ENCODE measurements around the gene GRM7. TPM values are rescaled to one million over a fixed set of nuclear protein-coding genes. Genes with fewer than 3 reads are reported as not detected.
A peak's percentile ranks its signal among the peaks of the same experiment; 100 is the strongest.

GRM7 gene
- total RNA-seq, 1 experiment from 2014 or later, result not detected

- Histone ChIP-seq H4K20me1 (ENCODE audit: insufficient read depth) (no peaks in the 10 kb centered on the region), H3K4me2 (ENCODE audit: low read length) (no peak overlapping the region), H3K9me2 (ENCODE audit: insufficient read depth) (no peaks in the 10 kb centered on the region), H3K79me2 (ENCODE audit: insufficient read depth, low read length) (no peaks in the 10 kb centered on the region), H3K4me1 (ENCODE audit: control insufficient read depth in 1 of 2, insufficient read depth in 2 of 2, low read length in 2 of 2) (peaks cover 25 to 33% of the 10 kb centered on the region in 2 experiments), H3K36me3 (ENCODE audit: control insufficient read depth in 1 of 2, insufficient read depth in 2 of 2, low read length in 2 of 2) (no peaks in the 10 kb centered on the region), H2AFZ (ENCODE audit: low read depth, low read length, poor library complexity, severe bottlenecking) (no peak overlapping the region), H3K27me3 (ENCODE audit: insufficient read depth, low read length) (no peaks in the 10 kb centered on the region), H3K27ac (ENCODE audit: low read depth, low read length) (no peak overlapping the region), H3K4me3 (replicated peaks in 1 of 2; ENCODE audit: low read depth in 1 of 2, low read length in 2 of 2) (no peak overlapping the region), H3K9me3 (ENCODE audit: control insufficient read depth in 1 of 2, insufficient read depth in 1 of 2, low read depth in 1 of 2, low read length in 2 of 2) (no peaks in the 10 kb centered on the region), H3K9ac (ENCODE audit: low read length) (no peak overlapping the region)
- ChIA-PET POLR2A (no interaction called here), RAD21 (ENCODE audit: low non-redundant PET in 1 of 2, low total read pairs in 2 of 2, uncharacterized antibody in 2 of 2, unreplicated experiment in 2 of 2) (no interaction called here), CTCF (no interaction called here)
- TF ChIP-seq ELF1 (IDR thresholded peaks at IDR 0.05; ENCODE audit: borderline replicate concordance, low read depth), result no peak
- TF ChIP-seq, protein P1, sequence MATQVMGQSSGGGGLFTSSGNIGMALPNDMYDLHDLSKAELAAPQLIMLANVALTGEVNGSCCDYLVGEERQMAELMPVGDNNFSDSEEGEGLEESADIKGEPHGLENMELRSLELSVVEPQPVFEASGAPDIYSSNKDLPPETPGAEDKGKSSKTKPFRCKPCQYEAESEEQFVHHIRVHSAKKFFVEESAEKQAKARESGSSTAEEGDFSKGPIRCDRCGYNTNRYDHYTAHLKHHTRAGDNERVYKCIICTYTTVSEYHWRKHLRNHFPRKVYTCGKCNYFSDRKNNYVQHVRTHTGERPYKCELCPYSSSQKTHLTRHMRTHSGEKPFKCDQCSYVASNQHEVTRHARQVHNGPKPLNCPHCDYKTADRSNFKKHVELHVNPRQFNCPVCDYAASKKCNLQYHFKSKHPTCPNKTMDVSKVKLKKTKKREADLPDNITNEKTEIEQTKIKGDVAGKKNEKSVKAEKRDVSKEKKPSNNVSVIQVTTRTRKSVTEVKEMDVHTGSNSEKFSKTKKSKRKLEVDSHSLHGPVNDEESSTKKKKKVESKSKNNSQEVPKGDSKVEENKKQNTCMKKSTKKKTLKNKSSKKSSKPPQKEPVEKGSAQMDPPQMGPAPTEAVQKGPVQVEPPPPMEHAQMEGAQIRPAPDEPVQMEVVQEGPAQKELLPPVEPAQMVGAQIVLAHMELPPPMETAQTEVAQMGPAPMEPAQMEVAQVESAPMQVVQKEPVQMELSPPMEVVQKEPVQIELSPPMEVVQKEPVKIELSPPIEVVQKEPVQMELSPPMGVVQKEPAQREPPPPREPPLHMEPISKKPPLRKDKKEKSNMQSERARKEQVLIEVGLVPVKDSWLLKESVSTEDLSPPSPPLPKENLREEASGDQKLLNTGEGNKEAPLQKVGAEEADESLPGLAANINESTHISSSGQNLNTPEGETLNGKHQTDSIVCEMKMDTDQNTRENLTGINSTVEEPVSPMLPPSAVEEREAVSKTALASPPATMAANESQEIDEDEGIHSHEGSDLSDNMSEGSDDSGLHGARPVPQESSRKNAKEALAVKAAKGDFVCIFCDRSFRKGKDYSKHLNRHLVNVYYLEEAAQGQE (IDR thresholded peaks at IDR 0.05; ENCODE audit: low read depth), result no peak
- peak; percentile 22; the same call in 1 of the 2 replicates for TF ChIP-seq RAD21 (IDR thresholded peaks at IDR 0.05; ENCODE audit: low read depth)
- intact Hi-C loops (cut with micrococcal nuclease), result no loop called here
- ATAC-seq (no peak), DNase-seq (ENCODE audit: low read depth, low spot score) (no peak)
- BruUV-seq (replicated peaks), result no TSS peak
Observed at GRCh38 chr3:7503431-7503830, 642.5 kb downstream of the GRM7 start.

DNA sequence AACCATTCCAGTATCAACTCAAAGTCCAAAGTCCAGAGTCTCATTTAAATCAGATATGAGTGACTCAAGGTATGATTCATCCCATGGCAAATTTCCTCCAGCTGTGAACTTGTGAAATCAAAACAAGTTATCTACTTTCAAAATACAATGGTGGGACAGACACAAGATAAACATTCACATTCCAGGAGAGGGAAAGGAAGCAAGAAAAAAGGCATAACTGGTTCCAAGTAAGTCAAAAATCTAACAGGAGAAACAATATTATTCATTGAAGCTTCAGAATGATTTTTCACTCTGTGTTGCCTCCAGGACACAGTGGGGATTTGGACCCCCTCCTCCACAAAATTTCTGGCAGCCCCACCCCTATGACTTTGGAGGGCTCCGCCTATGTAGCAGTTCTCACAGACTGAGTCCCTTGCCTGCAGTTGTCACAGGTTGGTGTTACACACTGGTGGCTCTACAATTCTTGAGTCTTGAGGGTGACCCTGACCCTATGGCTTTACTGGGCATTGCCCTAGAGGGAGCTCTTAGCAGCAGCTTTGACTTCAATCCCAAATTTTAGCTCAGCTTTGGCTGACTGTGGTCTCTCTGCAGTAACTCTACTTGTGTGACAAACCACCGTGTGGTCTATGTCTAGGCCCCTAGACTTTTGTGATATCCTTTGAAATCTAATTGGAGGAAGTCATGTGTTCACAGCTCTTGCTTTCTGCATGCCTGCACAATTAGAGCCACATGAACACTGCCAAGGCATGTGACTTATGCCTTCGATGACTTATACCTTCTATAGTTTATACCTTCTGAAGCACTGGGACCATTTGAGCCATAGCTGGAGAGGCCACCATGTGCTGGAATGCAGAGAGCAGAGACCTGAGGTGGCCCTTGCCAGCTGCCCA, 644.2 kb downstream of the GRM7 start:
- no peaks in the 10 kb centered on the region for H3K9me3 ChIP-seq (ENCODE audit: control insufficient read depth in 1 of 2, insufficient read depth in 1 of 2, low read depth in 1 of 2, low read length in 2 of 2)
- H3K27me3 ChIP-seq (ENCODE audit: insufficient read depth, low read length), result no peaks in the 10 kb centered on the region
- no peaks in the 10 kb centered on the region for H4K20me1 ChIP-seq (ENCODE audit: insufficient read depth)
- intact Hi-C loops (cut with micrococcal nuclease), result loop anchor here (5.0 kb wide), 1 partner anchor 372 kb away; no protein-coding TSS in a partner anchor
- ATAC-seq (peak; percentile 92), DNase-seq (ENCODE audit: low read depth, low spot score) (peak; percentile 83)
- POLR2A ChIA-PET, result no interaction called here
- no peaks in the 10 kb centered on the region for H3K79me2 ChIP-seq (ENCODE audit: insufficient read depth, low read length)
- H3K4me2 ChIP-seq (ENCODE audit: low read length), result peak overlapping the region; percentile 63
- H3K4me1 ChIP-seq (ENCODE audit: control insufficient read depth in 1 of 2, insufficient read depth in 2 of 2, low read length in 2 of 2), result peaks cover 25 to 38% of the 10 kb centered on the region in 2 experiments
- no TSS peak for BruUV-seq (replicated peaks)
- no peak overlapping the region for H2AFZ ChIP-seq (ENCODE audit: low read depth, low read length, poor library complexity, severe bottlenecking)
- H3K4me3 ChIP-seq (replicated peaks in 1 of 2; ENCODE audit: low read depth in 1 of 2, low read length in 2 of 2), result peak overlapping the region in 1 of 2 experiments; percentile 12; a peak in 2 of 4 replicates
- H3K36me3 ChIP-seq (ENCODE audit: control insufficient read depth in 1 of 2, insufficient read depth in 2 of 2, low read length in 2 of 2), result no peaks in the 10 kb centered on the region
- no peak overlapping the region for H3K9ac ChIP-seq (ENCODE audit: low read length)
- RAD21 ChIA-PET (ENCODE audit: low non-redundant PET in 1 of 2, low total read pairs in 2 of 2, uncharacterized antibody in 2 of 2, unreplicated experiment in 2 of 2), result no interaction called here
- CTCF ChIA-PET, result no interaction called here
- peak overlapping the region; percentile 60 for H3K27ac ChIP-seq (ENCODE audit: low read depth, low read length)
- H3K9me2 ChIP-seq (ENCODE audit: insufficient read depth), result no peaks in the 10 kb centered on the region
- TF ChIP-seq CBX3 (IDR thresholded peaks at IDR 0.05; ENCODE audit: low read depth) (peak; percentile 8; the same call in 1 of the 2 replicates), JUND (IDR thresholded peaks at IDR 0.05) (peak; percentile 95), POLR2A (IDR thresholded peaks at IDR 0.05; ENCODE audit: borderline replicate concordance, extremely low read depth, insufficient read depth, insufficient read length) (no peak), TCF7L2 (IDR thresholded peaks at IDR 0.05; ENCODE audit: borderline replicate concordance, extremely low read depth, insufficient read depth, insufficient read length) (peak; percentile 8), FOSL1 (IDR thresholded peaks at IDR 0.05; ENCODE audit: low read depth) (peak; percentile 95), RAD21 (IDR thresholded peaks at IDR 0.05; ENCODE audit: low read depth) (peak; percentile 21; the same call in 1 of the 2 replicates), CEBPB (IDR thresholded peaks at IDR 0.05; ENCODE audit: low read depth) (peak; percentile 97), EZH2 (IDR thresholded peaks at IDR 0.05) (no peak), SIN3A (IDR thresholded peaks at IDR 0.05; ENCODE audit: low read depth) (no peak), ZBTB33 (IDR thresholded peaks at IDR 0.05; ENCODE audit: extremely low read depth, insufficient replicate concordance, low read length) (no peak), YY1 (IDR thresholded peaks at IDR 0.05; ENCODE audit: extremely low read depth, insufficient replicate concordance, low read depth, low read length) (no peak)
- TF ChIP-seq, protein P2, sequence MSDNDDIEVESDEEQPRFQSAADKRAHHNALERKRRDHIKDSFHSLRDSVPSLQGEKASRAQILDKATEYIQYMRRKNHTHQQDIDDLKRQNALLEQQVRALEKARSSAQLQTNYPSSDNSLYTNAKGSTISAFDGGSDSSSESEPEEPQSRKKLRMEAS (IDR thresholded peaks at IDR 0.05), result peak; percentile 62
